HG03039 (cell line): ENCODE results near the gene FAXDC2.
A peak's percentile ranks its signal among the peaks of the same experiment; 100 is the strongest.

Experiments
- ATAC-seq: cut with Tn5 transposase; IDR thresholded peaks from one replicate; pipeline ENCODE4 v1.9.1; 2021; ENCODE audit warnings: mild to moderate bottlenecking, moderate library complexity; ENCODE audit not compliant: unreplicated experiment

Gene FAXDC2

GRCh38 chr5:154802050-154802449 is 48.4 kb downstream of the FAXDC2 start:
- no peak for ATAC-seq

- no peak for ATAC-seq
These were observed 49.3 kb downstream of the FAXDC2 start for GRCh38 chr5:154801083-154801482.

GRCh38 chr5:154800582-154800981 is 49.8 kb downstream of the FAXDC2 start:
- ATAC-seq = no peak

- no peak for ATAC-seq
These were observed 52.6 kb downstream of the FAXDC2 start for GRCh38 chr5:154797762-154798161.

- no peak for ATAC-seq
These were observed 55.2 kb downstream of the FAXDC2 start for GRCh38 chr5:154795235-154795596.

GRCh38 chr5:154794525-154795234 is 55.7 kb downstream of the FAXDC2 start:
- ATAC-seq = no peak

- no peak for ATAC-seq
These were observed 56.5 kb downstream of the FAXDC2 start for GRCh38 chr5:154793599-154794524.

- peak; percentile 58 for ATAC-seq
These were observed 58.9 kb downstream of the FAXDC2 start for GRCh38 chr5:154791535-154791934.

- no peak for ATAC-seq
These were observed 62.2 kb downstream of the FAXDC2 start for GRCh38 chr5:154788212-154788611.

- ATAC-seq = no peak
These were observed 64.0 kb downstream of the FAXDC2 start for GRCh38 chr5:154786414-154786813.

GRCh38 chr5:154784856-154785255 is 65.5 kb downstream of the FAXDC2 start:
- ATAC-seq = no peak

GRCh38 chr5:154783774-154784460 is 66.5 kb downstream of the FAXDC2 start:
- ATAC-seq = peak; percentile 37

GRCh38 chr5:154782812-154783592 is 67.4 kb downstream of the FAXDC2 start:
- peak; percentile 10 for ATAC-seq

- no peak for ATAC-seq
These were observed 68.1 kb downstream of the FAXDC2 start for GRCh38 chr5:154782326-154782725.

- no peak for ATAC-seq
These were observed 70.3 kb downstream of the FAXDC2 start for GRCh38 chr5:154780128-154780527.

GRCh38 chr5:154779105-154779504 is 71.3 kb downstream of the FAXDC2 start:
- ATAC-seq = no peak

GRCh38 chr5:154778534-154778933 is 71.9 kb downstream of the FAXDC2 start:
- ATAC-seq = no peak

- ATAC-seq = no peak
These were observed 74.2 kb downstream of the FAXDC2 start for GRCh38 chr5:154776167-154776566.

- ATAC-seq = no peak
These were observed 77.1 kb downstream of the FAXDC2 start for GRCh38 chr5:154773326-154773725.

GRCh38 chr5:154771383-154771901 is 79.0 kb downstream of the FAXDC2 start:
- ATAC-seq = no peak
